SK-N-SH (cell line): ENCODE results near the gene MC1R.

Source experiments
- RFX5 ChIP-seq: IDR thresholded peaks from 2 replicates; pipeline ENCODE4 v1.6.1; 2012; ENCODE audit warnings: mild to moderate bottlenecking, improper control_type of control experiment, low read length
- TCF12 ChIP-seq: IDR thresholded peaks from 2 replicates; pipeline ENCODE4 v1.4.0; 2012
- YY1 ChIP-seq: IDR thresholded peaks from 2 replicates; pipeline ENCODE4 v1.4.0; 2012; ENCODE audit warnings: low read depth, mild to moderate bottlenecking
- TF ChIP-seq, protein P1 (sequence below): fragments of 200-600 bp; sonication (generic); IDR thresholded peaks from 2 replicates; pipeline ENCODE4 v1.6.1; 2017; ENCODE audit warnings: antibody characterized with exemption, mild to moderate bottlenecking, moderate library complexity

DNA sequence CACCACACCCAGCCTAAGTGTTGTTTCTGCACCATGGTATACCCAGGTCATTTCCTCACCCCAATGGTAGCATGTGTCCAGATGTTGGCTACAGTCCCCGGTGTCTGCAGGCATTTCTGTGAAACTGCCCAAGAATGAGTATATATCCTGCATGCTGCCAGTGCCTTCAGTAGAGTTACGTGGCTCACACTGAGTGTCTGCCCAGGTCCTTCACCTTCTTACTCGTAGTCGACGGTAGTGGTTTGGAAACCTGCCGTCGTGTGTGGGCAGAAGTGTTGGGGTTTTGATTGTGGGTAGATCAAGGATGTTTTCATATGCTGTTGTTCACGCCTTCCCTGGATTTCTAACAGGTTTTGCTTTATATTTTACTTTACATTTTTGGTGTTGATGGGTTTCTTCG lies 28.5 kb upstream of the MC1R start:
- TF ChIP-seq RFX5 (no peak), YY1 (no peak), TCF12 (no peak)
- TF ChIP-seq, protein P1, sequence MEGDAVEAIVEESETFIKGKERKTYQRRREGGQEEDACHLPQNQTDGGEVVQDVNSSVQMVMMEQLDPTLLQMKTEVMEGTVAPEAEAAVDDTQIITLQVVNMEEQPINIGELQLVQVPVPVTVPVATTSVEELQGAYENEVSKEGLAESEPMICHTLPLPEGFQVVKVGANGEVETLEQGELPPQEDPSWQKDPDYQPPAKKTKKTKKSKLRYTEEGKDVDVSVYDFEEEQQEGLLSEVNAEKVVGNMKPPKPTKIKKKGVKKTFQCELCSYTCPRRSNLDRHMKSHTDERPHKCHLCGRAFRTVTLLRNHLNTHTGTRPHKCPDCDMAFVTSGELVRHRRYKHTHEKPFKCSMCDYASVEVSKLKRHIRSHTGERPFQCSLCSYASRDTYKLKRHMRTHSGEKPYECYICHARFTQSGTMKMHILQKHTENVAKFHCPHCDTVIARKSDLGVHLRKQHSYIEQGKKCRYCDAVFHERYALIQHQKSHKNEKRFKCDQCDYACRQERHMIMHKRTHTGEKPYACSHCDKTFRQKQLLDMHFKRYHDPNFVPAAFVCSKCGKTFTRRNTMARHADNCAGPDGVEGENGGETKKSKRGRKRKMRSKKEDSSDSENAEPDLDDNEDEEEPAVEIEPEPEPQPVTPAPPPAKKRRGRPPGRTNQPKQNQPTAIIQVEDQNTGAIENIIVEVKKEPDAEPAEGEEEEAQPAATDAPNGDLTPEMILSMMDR = no peak
